Neuronal stem cell (in vitro differentiated cells): Measurements from ENCODE around the gene ARL17B.
A peak's percentile ranks its signal among the peaks of the same experiment; 100 is the strongest.
"Not testable (repeated sequence)": the region's sequence is repeated elsewhere in the genome, so short reads cannot be mapped to it uniquely, and the experiment has no call there.

Source experiments
- DNase-seq: peaks from one replicate; pipeline ENCODE4 v3.0.0-alpha.2; 2013; ENCODE audit warnings: low spot score
- H2AFZ ChIP-seq: one replicate; pipeline ENCODE4 v1.6.1; 2013; ENCODE audit warnings: mild to moderate bottlenecking, low read length, inconsistent platforms
- H2AK5ac ChIP-seq: 2 replicates; pipeline ENCODE4 v1.6.1; 2013; ENCODE audit warnings: low read depth, mild to moderate bottlenecking, inconsistent platforms, low read length, moderate library complexity, mixed read lengths
- H2BK120ac ChIP-seq: 2 replicates; pipeline ENCODE4 v1.6.1; 2013; ENCODE audit warnings: low read depth, mild to moderate bottlenecking, inconsistent platforms, low read length, moderate library complexity, mixed read lengths
- H2BK12ac ChIP-seq: one replicate; pipeline ENCODE4 v1.6.1; 2013; ENCODE audit warnings: low read length, inconsistent platforms
- H2BK15ac ChIP-seq: 2 replicates; pipeline ENCODE4 v1.6.1; 2013; ENCODE audit warnings: mild to moderate bottlenecking, low read length, inconsistent platforms, mixed read lengths
- H2BK5ac ChIP-seq: one replicate; pipeline ENCODE4 v1.6.1; 2013; ENCODE audit warnings: inconsistent platforms, mild to moderate bottlenecking, low read length, moderate library complexity
- H3K14ac ChIP-seq: one replicate; pipeline ENCODE4 v1.6.1; 2013; ENCODE audit warnings: low read length, inconsistent platforms
- H3K18ac ChIP-seq: 2 replicates; pipeline ENCODE4 v1.6.1; 2013; ENCODE audit warnings: low read length, inconsistent platforms
- H3K23ac ChIP-seq: 2 replicates; pipeline ENCODE4 v1.6.1; 2013; ENCODE audit warnings: low read depth, mild to moderate bottlenecking, mixed read lengths, low read length, inconsistent platforms; ENCODE audit not compliant: poor library complexity
- H3K27ac ChIP-seq: replicated peaks from 3 replicates; pipeline ENCODE4 v1.5.1; 2013; ENCODE audit warnings: low read length, inconsistent platforms
- H3K27me3 ChIP-seq, 3 experiments: 2 replicates each; pipeline ENCODE4 v1.6.1; 2013; ENCODE audit warnings: low read length in 3 of 3, mild to moderate bottlenecking in 2 of 3, inconsistent platforms in 1 of 3, low read depth in 1 of 3, mixed read lengths in 1 of 3, moderate library complexity in 1 of 3; ENCODE audit not compliant: control insufficient read depth in 3 of 3, insufficient read depth in 3 of 3
- H3K36me3 ChIP-seq, 2 donors: replicated peaks in 1 of 2; 2 replicates each; pipeline ENCODE4 v1.6.1; 2013; ENCODE audit warnings: low read length in 2 of 2; ENCODE audit not compliant: control insufficient read depth in 2 of 2, insufficient read depth in 2 of 2
- H3K4ac ChIP-seq: 2 replicates; pipeline ENCODE4 v1.6.1; 2013; ENCODE audit warnings: inconsistent platforms, mild to moderate bottlenecking, low read length, moderate library complexity
- H3K4me1 ChIP-seq, 2 donors: 1 replicate in 1 of 2; 2 replicates in 1 of 2; pipeline ENCODE4 v1.6.1; 2013; ENCODE audit warnings: low read length in 2 of 2, low read depth in 1 of 2; ENCODE audit not compliant: control insufficient read depth in 2 of 2, insufficient read depth in 1 of 2
- H3K4me2 ChIP-seq: one replicate; pipeline ENCODE4 v1.6.1; 2013; ENCODE audit warnings: mild to moderate bottlenecking, low read length, inconsistent platforms; ENCODE audit not compliant: insufficient read depth, poor library complexity, severe bottlenecking
- H3K4me3 ChIP-seq, 2 donors: 2 replicates each; pipeline ENCODE4 v1.5.1; 2013; ENCODE audit warnings: low read length in 2 of 2, mild to moderate bottlenecking in 2 of 2, inconsistent platforms in 1 of 2, moderate library complexity in 1 of 2
- H3K79me1 ChIP-seq: one replicate; pipeline ENCODE4 v1.6.1; 2013; ENCODE audit warnings: low read depth, mild to moderate bottlenecking, inconsistent platforms, low read length, moderate library complexity
- H3K9ac ChIP-seq: one replicate; pipeline ENCODE4 v1.6.1; 2013; ENCODE audit warnings: mild to moderate bottlenecking, low read depth, low read length, inconsistent platforms; ENCODE audit not compliant: poor library complexity
- H3K9me3 ChIP-seq, 2 donors: replicated peaks in 1 of 2; 2 replicates each; pipeline versions ENCODE3 to v1.6.1; 2013; ENCODE audit warnings: low read length in 2 of 2, mild to moderate bottlenecking in 2 of 2, inconsistent platforms in 1 of 2, low read depth in 1 of 2, mixed read lengths in 1 of 2, moderate library complexity in 1 of 2; ENCODE audit not compliant: control insufficient read depth in 2 of 2, insufficient read depth in 1 of 2
- H4K8ac ChIP-seq: one replicate; pipeline ENCODE4 v1.6.1; 2013; ENCODE audit warnings: low read depth, mild to moderate bottlenecking, inconsistent platforms, low read length, moderate library complexity
- H4K91ac ChIP-seq: one replicate; pipeline ENCODE4 v1.6.1; 2013; ENCODE audit warnings: low read length, low read depth, mild to moderate bottlenecking, inconsistent platforms; ENCODE audit not compliant: poor library complexity
- WGBS, 2 donors: extraction: QIAGEN DNeasy Blood & Tissue Kit; methylation state at CpG; one replicate each; pipeline ENCODE4 v1.1.7; 2013; ENCODE audit warnings: missing lambda C conversion rate in 2 of 2, mixed read lengths in 1 of 2; ENCODE audit not compliant: insufficient read length in 2 of 2, insufficient replicate concordance in 1 of 2; ENCODE audit errors: extremely low coverage in 2 of 2; 5-methylcytosine and 5-hydroxymethylcytosine counted together

ARL17B gene

GRCh38 chr17:46276728-46277479, 84.7 kb downstream of the ARL17B start:
- H3K36me3 ChIP-seq, DNase-seq, H2BK15ac ChIP-seq, H2BK12ac ChIP-seq, H4K8ac ChIP-seq, H2AFZ ChIP-seq, H3K4me2 ChIP-seq, H3K9ac ChIP-seq, H3K9me3 ChIP-seq, H3K79me1 ChIP-seq, H2BK5ac ChIP-seq, H3K4me1 ChIP-seq, H3K27ac ChIP-seq, H3K4me3 ChIP-seq, H4K91ac ChIP-seq, H2BK120ac ChIP-seq, H3K23ac ChIP-seq, H3K14ac ChIP-seq, H3K4ac ChIP-seq: not testable (repeated sequence)
- peaks cover 0 to 16% (median 0%) of the 10 kb centered on the region in 3 experiments for H3K27me3 ChIP-seq
- no CpG with 5 or more reads among the region's 3 CpGs for WGBS, 2 donors
- H3K18ac ChIP-seq: peak overlapping the region; percentile 22
- peak overlapping the region; percentile 26 for H2AK5ac ChIP-seq

DNA sequence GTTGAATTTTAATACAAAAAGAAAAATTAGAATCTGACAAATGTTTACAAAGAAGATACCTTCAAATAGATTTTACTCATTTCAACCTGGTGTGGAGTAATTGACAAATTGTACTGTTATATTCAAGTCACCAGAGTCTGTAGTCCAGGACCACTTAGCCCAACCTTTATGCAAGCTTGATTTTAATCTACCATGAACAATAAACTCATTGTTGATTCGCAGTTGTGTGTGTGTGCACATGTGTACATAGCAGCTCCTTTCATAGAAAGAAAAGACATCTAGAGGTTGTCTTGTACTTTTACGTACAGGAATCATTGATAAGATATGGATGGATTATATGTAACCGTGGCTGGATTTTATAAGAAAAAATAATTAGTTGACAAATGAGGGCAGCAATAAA, 87.3 kb downstream of the ARL17B start:
- Histone ChIP-seq H3K4me3 (no peak overlapping the region), H2AFZ (no peak overlapping the region), H3K18ac (no peak overlapping the region), H3K27me3 (peaks cover 0 to 32% (median 2%) of the 10 kb centered on the region in 3 experiments), H3K4me2 (no peak overlapping the region), H4K8ac (no peak overlapping the region), H4K91ac (no peak overlapping the region), H2BK15ac (no peak overlapping the region), H3K9ac (no peak overlapping the region), H2BK12ac (no peak overlapping the region), H2AK5ac (no peak overlapping the region), H3K4ac (no peak overlapping the region), H2BK120ac (no peak overlapping the region), H3K23ac (no peak overlapping the region), H3K9me3 (no peaks in the 10 kb centered on the region), H3K14ac (no peak overlapping the region), H3K4me1 (peaks cover 0 to 2% of the 10 kb centered on the region in 2 donors), H3K27ac (no peak overlapping the region), H3K79me1 (no peaks in the 10 kb centered on the region), H3K36me3 (no peaks in the 10 kb centered on the region), H2BK5ac (no peak overlapping the region)
- DNase-seq: no peak
- WGBS, 2 donors: no CpG with 5 or more reads among the region's 3 CpGs

- H3K36me3 ChIP-seq: no peaks in the 10 kb centered on the region
These were observed 87.9 kb downstream of the ARL17B start for GRCh38 chr17:46273541-46274236.

DNA sequence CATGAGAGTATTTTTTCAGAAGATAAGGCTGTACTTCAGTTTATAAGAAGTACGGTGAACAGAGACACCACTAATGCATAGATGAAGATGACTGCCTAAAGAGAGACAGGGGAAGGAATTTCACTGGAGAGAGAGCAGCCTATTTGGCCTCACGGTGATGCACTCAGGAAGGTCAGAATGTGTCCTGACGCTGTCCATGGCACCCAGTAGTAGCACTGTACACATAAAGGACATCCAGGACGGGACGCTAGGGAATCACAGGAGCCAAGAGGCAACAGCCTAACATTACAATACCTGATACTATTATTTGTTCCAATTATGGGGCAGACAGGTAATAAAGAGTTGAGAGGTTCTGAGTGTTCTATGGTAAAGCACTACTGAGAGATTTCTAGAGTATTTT, 91.5 kb downstream of the ARL17B start:
- no peak for DNase-seq
- Histone ChIP-seq H3K18ac (no peak overlapping the region), H2BK120ac (no peak overlapping the region), H3K14ac (no peak overlapping the region), H4K91ac (no peak overlapping the region), H2BK12ac (no peak overlapping the region), H3K4ac (no peak overlapping the region), H2AFZ (no peak overlapping the region), H3K79me1 (no peaks in the 10 kb centered on the region), H3K27me3 (peaks cover 3 to 54% (median 33%) of the 10 kb centered on the region in 3 experiments), H2AK5ac (no peak overlapping the region), H3K27ac (no peak overlapping the region), H3K9ac (no peak overlapping the region), H4K8ac (no peak overlapping the region), H3K36me3 (no peaks in the 10 kb centered on the region), H3K23ac (no peak overlapping the region), H3K9me3 (no peaks in the 10 kb centered on the region), H2BK15ac (no peak overlapping the region), H3K4me1 (peaks cover 4 to 8% of the 10 kb centered on the region in 2 donors), H3K4me2 (no peak overlapping the region), H3K4me3 (no peak overlapping the region), H2BK5ac (no peak overlapping the region)
- WGBS, 2 donors: no CpG with 5 or more reads among the region's 5 CpGs

More at GRCh38 chr17:46273541-46274236, 87.9 kb downstream of the ARL17B start:
- no peak overlapping the region for H4K91ac ChIP-seq
- H3K4me1 ChIP-seq: peaks cover 0 to 2% of the 10 kb centered on the region in 2 donors
- H2BK15ac ChIP-seq: no peak overlapping the region
- no CpG with 5 or more reads among the region's 6 CpGs for WGBS, 2 donors
- no peak overlapping the region for H3K4ac ChIP-seq
- H3K4me2 ChIP-seq: no peak overlapping the region
- H2BK12ac ChIP-seq: no peak overlapping the region
- no peak overlapping the region for H2BK120ac ChIP-seq
- DNase-seq: no peak
- no peak overlapping the region for H3K14ac ChIP-seq
- H3K79me1 ChIP-seq: no peaks in the 10 kb centered on the region
- no peak overlapping the region for H2AFZ ChIP-seq
- H3K27me3 ChIP-seq: peaks cover 0 to 33% (median 2%) of the 10 kb centered on the region in 3 experiments
- no peak overlapping the region for H3K27ac ChIP-seq
- no peak overlapping the region for H3K4me3 ChIP-seq
- no peak overlapping the region for H3K23ac ChIP-seq
- H4K8ac ChIP-seq: no peak overlapping the region
- H3K9me3 ChIP-seq: no peaks in the 10 kb centered on the region
- H3K9ac ChIP-seq: no peak overlapping the region
- H3K18ac ChIP-seq: no peak overlapping the region
- no peak overlapping the region for H2BK5ac ChIP-seq
- no peak overlapping the region for H2AK5ac ChIP-seq
